Kidney tubule cell (primary cell): Measurements from ENCODE around the gene LPAR4.
A peak's percentile ranks its signal among the peaks of the same experiment; 100 is the strongest.
"Not testable (repeated sequence)": the region's sequence is repeated elsewhere in the genome, so short reads cannot be mapped to it uniquely, and the experiment has no call there.

Experiments used
- DNase-seq: peaks from one replicate; pipeline ENCODE4 v3.0.0-alpha.2; 2018; ENCODE audit warnings: low spot score

Gene LPAR4

GRCh38 chrX:78747489-78747888, at the start of gene LPAR4:
LPAR4 (plus strand) TSS chrX:78747720; CDS start chrX:78754870, 7,150 bp downstream.
- DNase-seq = peak; percentile 10

GRCh38 chrX:78706071-78706470, 41.4 kb upstream of the LPAR4 start:
- no peak for DNase-seq

DNA sequence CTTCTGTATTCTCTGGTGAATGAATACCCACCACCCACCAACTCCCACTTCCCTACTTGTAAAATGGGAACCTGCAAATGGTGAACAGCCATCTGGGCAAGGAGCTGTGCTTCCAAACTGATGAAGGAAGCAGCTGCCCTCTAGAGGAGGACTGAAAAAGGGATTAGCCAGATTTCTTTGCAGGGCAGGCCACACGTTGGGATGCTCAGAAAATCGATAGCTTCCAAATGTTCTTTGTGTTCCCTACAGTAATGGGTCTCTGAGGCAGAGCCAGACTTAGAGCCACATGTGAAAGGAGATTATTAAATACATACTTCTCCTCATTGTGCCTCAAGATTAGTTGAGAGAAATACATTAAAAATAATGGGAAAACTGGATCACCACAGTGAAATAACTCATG, 39.3 kb upstream of the LPAR4 start:
- DNase-seq = peak; percentile 41

GRCh38 chrX:78708816-78709215, 38.7 kb upstream of the LPAR4 start:
- DNase-seq = no peak

DNA sequence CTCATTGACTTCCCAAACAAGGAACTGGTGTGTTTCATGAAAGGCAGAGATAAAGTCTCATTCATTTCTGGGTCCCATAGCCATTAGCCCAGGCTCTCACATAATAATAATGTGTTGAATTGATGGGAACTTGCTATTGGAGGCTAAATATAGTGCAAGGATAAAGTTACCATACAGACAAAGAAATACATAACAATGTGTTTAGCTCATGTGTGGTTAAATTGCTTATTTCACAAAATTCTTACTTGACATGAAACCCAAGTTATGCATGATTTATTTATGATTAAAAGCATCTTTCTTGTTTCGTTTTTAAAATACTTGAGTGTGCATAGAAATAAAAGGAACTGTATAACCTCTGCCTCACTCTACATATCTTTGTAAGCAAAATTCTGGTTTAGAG, 37.3 kb upstream of the LPAR4 start:
- DNase-seq = no peak

DNA sequence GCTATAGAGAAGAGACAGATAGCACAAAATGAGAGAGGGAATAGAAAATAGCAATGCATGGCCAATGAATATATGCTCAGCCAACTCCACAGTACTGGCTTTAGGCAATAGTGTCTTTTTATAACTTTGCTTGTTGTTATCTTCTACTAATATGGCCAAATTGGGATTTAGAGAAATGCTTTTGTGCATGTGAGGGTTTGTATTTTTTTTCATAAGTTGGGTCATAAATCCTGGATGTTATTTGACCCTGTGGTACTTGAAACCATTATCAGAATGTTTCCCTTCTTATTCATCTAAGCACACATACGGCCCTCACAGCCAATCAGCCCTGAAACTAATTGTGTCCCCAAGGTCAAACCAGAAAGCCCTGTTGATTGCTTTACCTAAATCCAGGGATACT, 35.2 kb upstream of the LPAR4 start:
- DNase-seq = no peak

DNA sequence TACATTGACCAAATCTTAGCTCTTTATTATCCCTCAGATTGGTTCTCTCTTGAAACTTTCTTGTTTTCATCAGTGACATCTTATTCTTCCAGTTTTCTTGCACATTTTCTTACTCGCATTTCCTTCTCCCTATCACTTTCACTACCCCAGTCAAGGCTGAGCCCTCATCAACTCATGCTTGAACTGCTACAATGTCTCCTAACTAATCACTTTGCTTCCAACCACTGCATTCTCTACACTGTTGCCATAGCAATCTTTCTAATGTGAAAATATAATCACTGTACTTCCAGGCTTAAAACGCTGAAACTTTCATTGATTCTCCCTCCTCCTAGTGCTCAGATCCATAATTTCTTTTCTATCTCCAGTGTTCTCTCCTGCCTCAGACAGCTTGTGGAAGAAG, 22.2 kb upstream of the LPAR4 start:
- no peak for DNase-seq

- no peak for DNase-seq
Measured at GRCh38 chrX:78746496-78746895, 1.0 kb upstream of the LPAR4 start.

DNA sequence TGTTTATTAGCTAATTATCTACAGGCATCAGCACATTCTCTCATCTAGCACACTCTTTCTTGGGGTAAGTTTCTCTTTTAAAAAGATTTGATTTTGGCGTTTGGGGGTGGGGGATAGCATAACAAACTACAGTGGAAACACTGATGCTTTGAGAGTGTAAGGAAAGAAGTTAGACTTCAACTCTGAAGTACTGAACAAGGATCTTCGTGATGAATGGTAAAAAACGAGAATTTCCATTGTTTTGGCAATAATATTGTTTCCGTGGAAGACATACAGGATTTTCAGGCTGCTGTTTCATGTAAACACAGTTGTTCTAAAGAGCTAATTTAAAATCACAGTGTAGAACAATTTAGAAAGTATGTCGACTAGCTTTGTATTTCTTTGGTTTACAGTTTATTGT, 451 bp downstream of the LPAR4 start:
- DNase-seq = no peak

DNA sequence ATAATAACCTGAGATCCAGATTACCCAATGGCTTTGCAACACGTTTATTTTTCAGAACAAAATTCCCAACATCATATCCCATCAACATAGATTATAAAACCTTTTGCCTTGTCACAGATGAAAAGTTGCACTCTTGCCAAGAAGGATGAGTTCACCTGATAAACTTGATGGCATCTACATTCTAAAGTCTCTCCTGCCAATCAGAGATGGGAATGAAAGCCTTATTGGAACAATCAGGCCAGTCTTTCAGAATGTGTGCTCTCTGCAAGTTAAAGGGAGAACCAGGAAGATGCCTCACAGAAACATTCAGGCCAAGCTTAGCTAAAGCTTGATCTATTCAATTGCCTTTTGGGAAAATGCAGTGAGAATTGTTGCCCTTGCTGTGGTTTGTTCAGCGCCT, 1.3 kb downstream of the LPAR4 start:
- DNase-seq = peak; percentile 2

- no peak for DNase-seq
Measured at GRCh38 chrX:78753571-78753970, 6.1 kb downstream of the LPAR4 start.

DNA sequence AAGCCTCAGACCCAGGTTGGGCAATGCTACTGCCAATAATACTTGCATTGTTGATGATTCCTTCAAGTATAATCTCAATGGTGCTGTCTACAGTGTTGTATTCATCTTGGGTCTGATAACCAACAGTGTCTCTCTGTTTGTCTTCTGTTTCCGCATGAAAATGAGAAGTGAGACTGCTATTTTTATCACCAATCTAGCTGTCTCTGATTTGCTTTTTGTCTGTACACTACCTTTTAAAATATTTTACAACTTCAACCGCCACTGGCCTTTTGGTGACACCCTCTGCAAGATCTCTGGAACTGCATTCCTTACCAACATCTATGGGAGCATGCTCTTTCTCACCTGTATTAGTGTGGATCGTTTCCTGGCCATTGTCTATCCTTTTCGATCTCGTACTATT, 7.4 kb downstream of the LPAR4 start:
- DNase-seq = no peak

DNA sequence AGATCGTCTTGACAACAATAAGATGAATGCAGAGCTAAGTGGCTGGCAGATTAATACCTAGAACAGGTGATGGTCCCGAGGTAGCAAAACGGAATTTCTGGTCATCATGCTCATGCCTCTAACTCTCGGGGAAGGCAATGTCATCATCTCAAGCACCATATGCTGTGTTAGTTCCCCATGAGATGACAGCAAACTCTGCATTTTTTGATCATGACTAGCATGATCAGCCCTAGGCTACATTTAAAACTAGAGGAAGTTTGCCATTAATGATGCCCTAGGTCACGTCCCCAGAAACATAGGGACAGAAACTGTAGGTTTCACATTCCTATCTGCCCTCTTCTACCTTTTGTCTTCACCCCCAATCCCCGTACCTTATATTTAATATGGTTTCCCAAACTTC, 11.6 kb downstream of the LPAR4 start:
- DNase-seq = no peak

DNA sequence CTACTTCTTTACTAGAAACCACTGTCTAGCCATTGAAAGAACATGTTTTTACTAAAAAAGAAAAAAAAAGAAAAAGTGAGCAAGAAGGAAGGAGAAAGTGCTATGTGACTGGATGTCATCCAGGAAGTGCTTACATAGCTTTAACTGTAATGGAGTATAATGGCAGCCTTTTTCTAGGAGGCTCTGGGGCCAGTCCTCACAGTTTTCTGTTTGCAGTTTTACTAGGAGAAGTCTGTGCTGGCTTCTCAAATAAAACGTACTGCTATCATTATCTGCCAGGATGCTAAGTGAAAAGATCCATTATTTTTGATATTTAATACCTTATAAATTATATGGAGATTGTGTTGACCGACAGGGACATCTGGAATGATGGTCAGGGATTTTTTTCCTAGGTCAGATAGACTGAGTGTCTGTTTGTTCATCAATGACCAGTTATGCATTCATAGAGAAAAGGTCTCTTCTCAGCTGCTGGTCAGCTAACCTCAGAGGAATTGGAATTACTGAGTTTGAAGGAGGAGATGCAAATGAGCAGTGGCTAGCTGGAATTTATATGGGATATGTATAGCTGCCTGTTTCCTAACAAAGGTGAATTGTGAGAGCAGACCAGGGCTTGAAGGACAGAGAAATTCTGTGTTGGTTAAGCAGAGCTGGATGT, 21.7 kb downstream of the LPAR4 start:
- DNase-seq = no peak

GRCh38 chrX:78769946-78770345, 22.4 kb downstream of the LPAR4 start:
- DNase-seq = no peak

GRCh38 chrX:78796916-78797315, 49.4 kb downstream of the LPAR4 start:
- no peak for DNase-seq

DNA sequence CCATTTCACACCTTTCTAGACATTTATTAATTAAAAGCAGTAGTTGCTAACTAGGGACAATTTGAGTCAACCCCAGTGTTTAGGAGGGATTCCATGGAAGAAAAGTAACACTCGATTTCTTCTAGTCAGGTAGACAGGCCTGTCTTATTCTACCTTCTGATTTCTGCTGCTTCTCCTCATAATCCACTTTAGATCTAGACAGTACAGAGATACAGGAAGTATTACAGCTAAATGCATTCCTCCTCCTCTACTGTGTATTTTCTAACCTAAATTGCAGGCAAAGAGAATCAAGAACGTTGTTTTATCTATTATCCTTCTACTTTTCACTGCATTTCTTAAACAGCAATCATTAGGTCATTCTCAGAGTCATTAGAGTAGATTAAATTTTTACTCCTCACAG, 52.6 kb downstream of the LPAR4 start:
- DNase-seq = no peak

GRCh38 chrX:78800694-78801093, 53.2 kb downstream of the LPAR4 start:
- no peak for DNase-seq

GRCh38 chrX:78801522-78801921, 54.0 kb downstream of the LPAR4 start:
- DNase-seq = no peak

DNA sequence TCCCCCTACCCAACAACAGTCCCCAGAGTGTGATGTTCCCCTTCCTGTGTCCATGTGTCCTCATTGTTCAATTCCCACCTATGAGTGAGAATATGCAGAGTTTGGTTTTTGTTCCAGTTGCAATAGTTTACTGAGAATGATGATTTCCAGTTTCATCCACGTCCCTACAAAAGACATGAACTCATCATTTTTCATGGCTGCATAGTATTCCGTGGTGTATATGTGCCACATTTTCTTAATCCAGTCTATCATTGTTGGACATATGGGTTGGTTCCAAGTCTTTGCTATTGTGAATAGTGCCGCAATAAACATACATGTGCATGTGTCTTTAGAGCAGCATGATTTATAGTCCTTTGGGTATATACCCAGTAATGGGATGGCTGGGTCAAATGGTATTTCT, 55.0 kb downstream of the LPAR4 start:
- not testable (repeated sequence) for DNase-seq
